A172 (cell line): Measurements from ENCODE around the gene RABL3. TPM values are rescaled to one million over a fixed set of nuclear protein-coding genes. Genes with fewer than 3 reads are reported as not detected.
"Not testable (repeated sequence)": the region's sequence is repeated elsewhere in the genome, so short reads cannot be mapped to it uniquely, and the experiment has no call there.

ENCODE experiments used
- DNase-seq: peaks from one replicate; pipeline ENCODE4 v3.0.0-alpha.2; 2015; ENCODE audit warnings: low spot score
- total RNA-seq: library from RNA; depleted of rRNA; stranded (reverse); fragments of >200 nt; shearing (Covaris generic); gene quantifications from 2 replicates; pipeline ENCODE4 v1.2.3, GENCODE V29; 2014; rRNA removed

Gene RABL3
- total RNA-seq, result 24.4 and 33.5 TPM in 2 replicates

GRCh38 chr3:120742198-120742848, at the start of gene RABL3, which contains the start of gene GTF2E1:
TSS of gene RABL3 (minus strand) at chr3:120742516. CDS start at chr3:120742507, 9 bp downstream.
TSS of gene GTF2E1 (plus strand) at chr3:120742744. CDS start at chr3:120750553, 7,809 bp downstream.
- DNase-seq, result peak; percentile 100

- peak; percentile 80 for DNase-seq
These were observed 49.6 kb upstream of the RABL3 start for GRCh38 chr3:120791913-120792312.

- DNase-seq, result no peak
These were observed 48.7 kb upstream of the RABL3 start for GRCh38 chr3:120791010-120791409.

- not testable (repeated sequence) for DNase-seq
These were observed 43.5 kb upstream of the RABL3 start for GRCh38 chr3:120785832-120786231.

- DNase-seq, result peak; percentile 98
These were observed 38.7 kb upstream of the RABL3 start for GRCh38 chr3:120780977-120781376.

GRCh38 chr3:120778776-120779175, 36.5 kb upstream of the RABL3 start:
- DNase-seq, result no peak

GRCh38 chr3:120775411-120775810, 33.1 kb upstream of the RABL3 start:
- DNase-seq, result no peak

- DNase-seq, result peak; percentile 80
These were observed 31.6 kb upstream of the RABL3 start for GRCh38 chr3:120773932-120774331.

- DNase-seq, result no peak
These were observed 29.8 kb upstream of the RABL3 start for GRCh38 chr3:120772081-120772480.

- no peak for DNase-seq
These were observed 28.6 kb upstream of the RABL3 start for GRCh38 chr3:120770891-120771290.

GRCh38 chr3:120769436-120769835, 27.1 kb upstream of the RABL3 start:
- no peak for DNase-seq

- no peak for DNase-seq
These were observed 24.8 kb upstream of the RABL3 start for GRCh38 chr3:120767106-120767505.

- no peak for DNase-seq
These were observed 24.3 kb upstream of the RABL3 start for GRCh38 chr3:120766576-120766975.

GRCh38 chr3:120765830-120766493, 23.6 kb upstream of the RABL3 start:
- DNase-seq, result no peak

GRCh38 chr3:120764206-120764605, 21.9 kb upstream of the RABL3 start:
- DNase-seq, result no peak

GRCh38 chr3:120763601-120764000, 21.3 kb upstream of the RABL3 start:
- no peak for DNase-seq

- no peak for DNase-seq
These were observed 20.3 kb upstream of the RABL3 start for GRCh38 chr3:120762615-120763014.

GRCh38 chr3:120758551-120758950, 16.2 kb upstream of the RABL3 start:
- not testable (repeated sequence) for DNase-seq

GRCh38 chr3:120756061-120756460, 13.7 kb upstream of the RABL3 start:
- no peak for DNase-seq

- no peak for DNase-seq
These were observed 11.5 kb upstream of the RABL3 start for GRCh38 chr3:120753810-120754209.

GRCh38 chr3:120752865-120753264, 10.5 kb upstream of the RABL3 start:
- no peak for DNase-seq

GRCh38 chr3:120752230-120752629, 9.9 kb upstream of the RABL3 start:
- no peak for DNase-seq

- DNase-seq, result peak; percentile 4
These were observed 7.5 kb upstream of the RABL3 start for GRCh38 chr3:120749843-120750242.
